HCT116 (cell line): ENCODE results near the gene BDH1.
"Not testable (repeated sequence)": the region's sequence is repeated elsewhere in the genome, so short reads cannot be mapped to it uniquely, and the experiment has no call there.

Source experiments
- EGR1 ChIP-seq: IDR thresholded peaks from 2 replicates; pipeline ENCODE4 v1.6.1; 2012; ENCODE audit warnings: low read depth
- EZH2 ChIP-seq: fragments of 200-600 bp; sonication (generic); IDR thresholded peaks from 2 replicates; pipeline ENCODE4 v1.6.1; 2017; ENCODE audit warnings: antibody characterized with exemption, mixed run types
- EZH2phosphoT487 ChIP-seq: fragments of 200-600 bp; IDR thresholded peaks from 2 replicates; pipeline ENCODE4 v1.6.1; 2018; ENCODE audit warnings: antibody characterized with exemption, borderline replicate concordance
- POLR2A ChIP-seq: IDR thresholded peaks from 2 replicates; pipeline ENCODE4 v1.7.0; 2011; ENCODE audit warnings: borderline replicate concordance; ENCODE audit not compliant: insufficient read depth, insufficient read length; ENCODE audit errors: extremely low read depth
- POLR2AphosphoS5 ChIP-seq: IDR thresholded peaks from 2 replicates; pipeline ENCODE4 v1.6.1; 2011; ENCODE audit warnings: mild to moderate bottlenecking, low read depth, low read length, moderate library complexity
- RAD21 ChIP-seq: IDR thresholded peaks from 2 replicates; pipeline ENCODE4 v1.6.1; 2012; ENCODE audit warnings: low read depth, mild to moderate bottlenecking
- SIN3A ChIP-seq: IDR thresholded peaks from 2 replicates; pipeline ENCODE4 v1.6.1; 2012; ENCODE audit warnings: low read depth
- SP1 ChIP-seq: IDR thresholded peaks from 2 replicates; pipeline ENCODE4 v1.6.1; 2012; ENCODE audit warnings: low read depth
- TCF7L2 ChIP-seq: IDR thresholded peaks from 2 replicates; pipeline ENCODE4 v1.7.0; 2011; ENCODE audit warnings: borderline replicate concordance, inconsistent platforms; ENCODE audit not compliant: insufficient read depth, insufficient read length; ENCODE audit errors: extremely low read depth
- TF ChIP-seq, protein P1 (sequence below), 3 experiments: fragments of 200-600 bp in 1 of 3; sonication (generic) in 1 of 3; IDR thresholded peaks in 2 of 3; conservative IDR thresholded peaks in 1 of 3; 2 replicates each; pipeline ENCODE4 v1.5.1; 2012 to 2017; ENCODE audit warnings: low read depth in 2 of 3, low read length in 2 of 3, antibody characterized with exemption in 1 of 3, borderline replicate concordance in 1 of 3, control low read depth in 1 of 3, mild to moderate bottlenecking in 1 of 3, mixed read lengths in 1 of 3, mixed run types in 1 of 3, moderate library complexity in 1 of 3; ENCODE audit not compliant: insufficient read depth in 1 of 3
- TF ChIP-seq, protein P2 (sequence below): IDR thresholded peaks from 2 replicates; pipeline ENCODE4 v1.6.1; 2012; ENCODE audit warnings: low read depth
- TF ChIP-seq, protein P3 (sequence below): IDR thresholded peaks from 2 replicates; pipeline ENCODE4 v1.6.1; 2012
- TF ChIP-seq, protein P4 (sequence below): IDR thresholded peaks from 2 replicates; pipeline ENCODE4 v1.6.1; 2012

DNA sequence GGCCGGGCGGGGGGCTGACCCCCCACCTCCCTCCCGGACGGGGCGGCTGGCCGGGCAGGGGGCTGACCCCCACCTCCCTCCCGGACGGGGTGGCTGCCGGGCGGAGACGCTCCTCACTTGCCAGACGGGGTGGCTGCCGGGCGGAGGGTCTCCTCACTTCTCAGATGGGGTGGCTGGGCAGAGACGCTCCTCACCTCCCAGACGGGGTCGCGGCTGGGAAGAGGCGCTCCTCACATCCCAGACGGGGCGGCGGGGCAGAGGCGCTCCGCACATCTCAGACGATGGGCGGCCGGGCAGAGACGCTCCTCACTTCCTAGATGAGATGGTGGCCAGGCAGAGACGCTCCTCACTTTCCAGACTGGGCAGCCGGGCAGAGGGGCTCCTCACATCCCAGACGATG, 46.6 kb upstream of the BDH1 start:
- TF ChIP-seq, protein P1, sequence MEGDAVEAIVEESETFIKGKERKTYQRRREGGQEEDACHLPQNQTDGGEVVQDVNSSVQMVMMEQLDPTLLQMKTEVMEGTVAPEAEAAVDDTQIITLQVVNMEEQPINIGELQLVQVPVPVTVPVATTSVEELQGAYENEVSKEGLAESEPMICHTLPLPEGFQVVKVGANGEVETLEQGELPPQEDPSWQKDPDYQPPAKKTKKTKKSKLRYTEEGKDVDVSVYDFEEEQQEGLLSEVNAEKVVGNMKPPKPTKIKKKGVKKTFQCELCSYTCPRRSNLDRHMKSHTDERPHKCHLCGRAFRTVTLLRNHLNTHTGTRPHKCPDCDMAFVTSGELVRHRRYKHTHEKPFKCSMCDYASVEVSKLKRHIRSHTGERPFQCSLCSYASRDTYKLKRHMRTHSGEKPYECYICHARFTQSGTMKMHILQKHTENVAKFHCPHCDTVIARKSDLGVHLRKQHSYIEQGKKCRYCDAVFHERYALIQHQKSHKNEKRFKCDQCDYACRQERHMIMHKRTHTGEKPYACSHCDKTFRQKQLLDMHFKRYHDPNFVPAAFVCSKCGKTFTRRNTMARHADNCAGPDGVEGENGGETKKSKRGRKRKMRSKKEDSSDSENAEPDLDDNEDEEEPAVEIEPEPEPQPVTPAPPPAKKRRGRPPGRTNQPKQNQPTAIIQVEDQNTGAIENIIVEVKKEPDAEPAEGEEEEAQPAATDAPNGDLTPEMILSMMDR (IDR thresholded peaks at IDR 0.05 in 2 of 3, conservative IDR thresholded peaks at IDR 0.05 in 1 of 3; ENCODE audit: borderline replicate concordance in 1 of 3, insufficient read depth in 1 of 3, low read depth in 2 of 3, low read length in 2 of 3): not testable (repeated sequence)
- not testable (repeated sequence) for TF ChIP-seq RAD21, SP1, POLR2A, EGR1, POLR2AphosphoS5, EZH2, EZH2phosphoT487, SIN3A, TCF7L2
- TF ChIP-seq, protein P2, sequence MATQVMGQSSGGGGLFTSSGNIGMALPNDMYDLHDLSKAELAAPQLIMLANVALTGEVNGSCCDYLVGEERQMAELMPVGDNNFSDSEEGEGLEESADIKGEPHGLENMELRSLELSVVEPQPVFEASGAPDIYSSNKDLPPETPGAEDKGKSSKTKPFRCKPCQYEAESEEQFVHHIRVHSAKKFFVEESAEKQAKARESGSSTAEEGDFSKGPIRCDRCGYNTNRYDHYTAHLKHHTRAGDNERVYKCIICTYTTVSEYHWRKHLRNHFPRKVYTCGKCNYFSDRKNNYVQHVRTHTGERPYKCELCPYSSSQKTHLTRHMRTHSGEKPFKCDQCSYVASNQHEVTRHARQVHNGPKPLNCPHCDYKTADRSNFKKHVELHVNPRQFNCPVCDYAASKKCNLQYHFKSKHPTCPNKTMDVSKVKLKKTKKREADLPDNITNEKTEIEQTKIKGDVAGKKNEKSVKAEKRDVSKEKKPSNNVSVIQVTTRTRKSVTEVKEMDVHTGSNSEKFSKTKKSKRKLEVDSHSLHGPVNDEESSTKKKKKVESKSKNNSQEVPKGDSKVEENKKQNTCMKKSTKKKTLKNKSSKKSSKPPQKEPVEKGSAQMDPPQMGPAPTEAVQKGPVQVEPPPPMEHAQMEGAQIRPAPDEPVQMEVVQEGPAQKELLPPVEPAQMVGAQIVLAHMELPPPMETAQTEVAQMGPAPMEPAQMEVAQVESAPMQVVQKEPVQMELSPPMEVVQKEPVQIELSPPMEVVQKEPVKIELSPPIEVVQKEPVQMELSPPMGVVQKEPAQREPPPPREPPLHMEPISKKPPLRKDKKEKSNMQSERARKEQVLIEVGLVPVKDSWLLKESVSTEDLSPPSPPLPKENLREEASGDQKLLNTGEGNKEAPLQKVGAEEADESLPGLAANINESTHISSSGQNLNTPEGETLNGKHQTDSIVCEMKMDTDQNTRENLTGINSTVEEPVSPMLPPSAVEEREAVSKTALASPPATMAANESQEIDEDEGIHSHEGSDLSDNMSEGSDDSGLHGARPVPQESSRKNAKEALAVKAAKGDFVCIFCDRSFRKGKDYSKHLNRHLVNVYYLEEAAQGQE: not testable (repeated sequence)
- TF ChIP-seq, protein P3, sequence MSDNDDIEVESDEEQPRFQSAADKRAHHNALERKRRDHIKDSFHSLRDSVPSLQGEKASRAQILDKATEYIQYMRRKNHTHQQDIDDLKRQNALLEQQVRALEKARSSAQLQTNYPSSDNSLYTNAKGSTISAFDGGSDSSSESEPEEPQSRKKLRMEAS: not testable (repeated sequence)
- TF ChIP-seq, protein P4, sequence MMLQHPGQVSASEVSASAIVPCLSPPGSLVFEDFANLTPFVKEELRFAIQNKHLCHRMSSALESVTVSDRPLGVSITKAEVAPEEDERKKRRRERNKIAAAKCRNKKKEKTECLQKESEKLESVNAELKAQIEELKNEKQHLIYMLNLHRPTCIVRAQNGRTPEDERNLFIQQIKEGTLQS: not testable (repeated sequence)
